C4-2B (cell line): Measurements from ENCODE around the gene FOXO3.
"Not testable (repeated sequence)": the region's sequence is repeated elsewhere in the genome, so short reads cannot be mapped to it uniquely, and the experiment has no call there.

Source experiments
- H3K27ac ChIP-seq: fragments of 450-650 bp; 2 replicates; pipeline ENCODE4 v1.5.1; 2017
- ZFX ChIP-seq: fragments of 450-650 bp; IDR thresholded peaks from 2 replicates; pipeline ENCODE4 v1.6.1; 2017
- TF ChIP-seq, protein P1 (sequence below): fragments of 450-650 bp; conservative IDR thresholded peaks from 2 replicates; pipeline ENCODE4 v1.5.1; 2017; ENCODE audit warnings: mild to moderate bottlenecking

The FOXO3 gene

DNA sequence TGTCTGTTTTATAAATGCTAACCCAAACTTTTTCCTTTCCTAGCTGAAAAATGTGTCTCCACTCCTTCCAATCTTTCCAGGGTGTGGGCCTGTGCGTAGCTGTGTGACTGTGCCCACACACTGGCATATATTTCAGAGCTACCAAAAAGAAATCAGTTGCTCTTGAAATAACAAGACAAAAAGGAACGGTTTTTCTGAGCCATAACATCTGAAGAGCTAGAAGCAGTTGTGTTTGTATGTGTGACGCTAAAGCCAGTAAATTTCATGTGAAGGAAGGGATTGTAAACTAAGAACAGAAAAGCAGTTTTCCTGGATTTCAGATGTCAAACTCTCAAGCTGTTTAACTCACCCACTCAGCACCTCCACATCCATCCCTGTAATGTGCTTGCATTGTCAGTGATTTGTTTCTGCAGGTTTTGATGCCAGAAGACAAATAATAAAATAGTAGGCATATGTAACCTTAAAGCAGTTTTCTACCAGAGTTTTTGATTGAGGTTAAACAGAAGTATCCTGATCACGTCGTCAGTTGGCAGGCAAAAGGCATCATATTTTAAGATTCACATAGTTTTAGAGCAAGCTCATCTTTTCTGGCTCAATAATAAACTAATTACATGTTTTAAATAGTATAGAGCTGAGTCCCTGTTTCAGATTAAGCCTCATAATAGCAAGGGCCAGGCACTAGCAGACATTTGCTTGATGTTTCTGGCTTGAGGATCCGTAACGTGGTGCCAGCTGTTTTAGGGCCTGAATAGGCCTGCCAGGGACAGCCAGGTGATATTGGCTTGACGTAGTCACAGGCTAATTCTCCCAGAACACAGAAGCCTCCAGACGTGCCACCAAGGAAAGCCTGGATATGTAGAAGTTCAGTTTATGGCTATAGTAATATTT, 90.9 kb downstream of the FOXO3 start:
- no peak overlapping the region for H3K27ac ChIP-seq
- TF ChIP-seq, protein P1, sequence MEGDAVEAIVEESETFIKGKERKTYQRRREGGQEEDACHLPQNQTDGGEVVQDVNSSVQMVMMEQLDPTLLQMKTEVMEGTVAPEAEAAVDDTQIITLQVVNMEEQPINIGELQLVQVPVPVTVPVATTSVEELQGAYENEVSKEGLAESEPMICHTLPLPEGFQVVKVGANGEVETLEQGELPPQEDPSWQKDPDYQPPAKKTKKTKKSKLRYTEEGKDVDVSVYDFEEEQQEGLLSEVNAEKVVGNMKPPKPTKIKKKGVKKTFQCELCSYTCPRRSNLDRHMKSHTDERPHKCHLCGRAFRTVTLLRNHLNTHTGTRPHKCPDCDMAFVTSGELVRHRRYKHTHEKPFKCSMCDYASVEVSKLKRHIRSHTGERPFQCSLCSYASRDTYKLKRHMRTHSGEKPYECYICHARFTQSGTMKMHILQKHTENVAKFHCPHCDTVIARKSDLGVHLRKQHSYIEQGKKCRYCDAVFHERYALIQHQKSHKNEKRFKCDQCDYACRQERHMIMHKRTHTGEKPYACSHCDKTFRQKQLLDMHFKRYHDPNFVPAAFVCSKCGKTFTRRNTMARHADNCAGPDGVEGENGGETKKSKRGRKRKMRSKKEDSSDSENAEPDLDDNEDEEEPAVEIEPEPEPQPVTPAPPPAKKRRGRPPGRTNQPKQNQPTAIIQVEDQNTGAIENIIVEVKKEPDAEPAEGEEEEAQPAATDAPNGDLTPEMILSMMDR: no peak
- no peak for TF ChIP-seq ZFX

DNA sequence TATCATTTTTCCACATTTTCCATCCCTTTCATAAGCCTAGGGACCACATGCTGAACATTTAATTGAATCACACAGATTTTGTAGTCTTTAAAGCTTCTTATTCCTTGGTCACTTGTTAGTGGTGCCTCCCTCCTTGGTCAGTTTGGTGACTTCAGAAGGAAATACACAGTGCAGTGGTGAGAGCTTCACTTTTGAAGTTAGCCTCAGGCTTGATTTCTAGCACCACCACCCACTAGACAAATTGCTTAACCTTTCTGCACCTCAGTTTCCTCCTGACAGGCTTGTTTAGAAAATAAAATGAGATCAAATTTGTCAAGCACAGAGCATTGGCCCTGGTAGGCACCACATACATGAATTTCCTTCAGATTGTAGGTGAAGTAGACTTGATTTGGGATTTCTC, 91.7 kb downstream of the FOXO3 start:
- H3K27ac ChIP-seq: no peak overlapping the region
- TF ChIP-seq, protein P1: no peak
- no peak for TF ChIP-seq ZFX

DNA sequence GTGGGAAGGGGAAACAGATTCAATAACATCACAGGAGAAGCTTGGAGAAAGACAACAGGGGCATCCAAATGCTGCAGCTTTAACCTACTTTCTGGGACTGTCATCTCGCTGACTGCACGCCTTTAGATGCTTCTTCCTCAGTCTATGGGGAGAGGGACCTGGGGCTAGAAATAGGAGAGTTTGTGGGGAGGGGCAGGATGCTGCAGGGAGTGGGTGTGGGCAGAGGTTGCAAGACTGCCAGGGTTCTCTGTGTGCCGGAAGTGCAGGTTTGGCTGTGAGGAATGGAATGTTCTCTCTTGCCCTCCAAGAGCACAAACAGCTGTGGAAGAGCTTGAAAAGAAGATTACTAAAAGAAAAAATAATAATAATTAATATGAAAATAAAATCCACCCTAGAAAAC, 93.2 kb downstream of the FOXO3 start:
- H3K27ac ChIP-seq: no peak overlapping the region
- TF ChIP-seq ZFX: no peak
- TF ChIP-seq, protein P1: no peak

DNA sequence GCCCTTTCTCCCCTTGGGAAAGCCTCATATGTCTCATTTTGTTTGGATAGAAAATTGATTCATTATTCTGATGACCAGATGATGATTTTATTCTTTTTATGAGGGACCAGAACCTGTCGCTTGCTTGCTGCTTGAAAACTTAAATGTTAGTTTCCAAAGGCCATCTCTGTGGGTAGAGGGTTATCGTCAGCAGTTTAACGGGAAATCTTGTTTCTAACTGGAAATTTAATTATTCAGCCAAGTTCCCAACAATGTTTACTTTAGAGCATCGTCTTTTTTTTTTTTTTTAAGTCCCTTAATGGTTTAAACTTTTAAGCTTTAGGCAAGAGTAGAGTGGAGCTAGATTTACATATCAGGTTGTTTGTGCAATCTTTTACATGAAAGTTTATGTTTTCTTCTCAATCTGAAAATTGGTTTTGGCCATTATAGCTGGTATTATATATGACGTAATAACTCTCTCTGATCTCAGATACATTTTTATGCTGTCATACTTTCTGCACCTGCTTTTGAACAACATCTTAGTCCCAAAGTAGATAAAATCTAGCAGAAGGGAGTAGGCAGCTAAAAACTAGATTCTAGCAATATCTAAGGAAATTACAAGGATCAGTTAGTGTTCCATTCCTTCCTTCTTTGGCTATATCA, 93.9 kb downstream of the FOXO3 start:
- no peak for TF ChIP-seq ZFX
- TF ChIP-seq, protein P1: no peak
- H3K27ac ChIP-seq: no peak overlapping the region

DNA sequence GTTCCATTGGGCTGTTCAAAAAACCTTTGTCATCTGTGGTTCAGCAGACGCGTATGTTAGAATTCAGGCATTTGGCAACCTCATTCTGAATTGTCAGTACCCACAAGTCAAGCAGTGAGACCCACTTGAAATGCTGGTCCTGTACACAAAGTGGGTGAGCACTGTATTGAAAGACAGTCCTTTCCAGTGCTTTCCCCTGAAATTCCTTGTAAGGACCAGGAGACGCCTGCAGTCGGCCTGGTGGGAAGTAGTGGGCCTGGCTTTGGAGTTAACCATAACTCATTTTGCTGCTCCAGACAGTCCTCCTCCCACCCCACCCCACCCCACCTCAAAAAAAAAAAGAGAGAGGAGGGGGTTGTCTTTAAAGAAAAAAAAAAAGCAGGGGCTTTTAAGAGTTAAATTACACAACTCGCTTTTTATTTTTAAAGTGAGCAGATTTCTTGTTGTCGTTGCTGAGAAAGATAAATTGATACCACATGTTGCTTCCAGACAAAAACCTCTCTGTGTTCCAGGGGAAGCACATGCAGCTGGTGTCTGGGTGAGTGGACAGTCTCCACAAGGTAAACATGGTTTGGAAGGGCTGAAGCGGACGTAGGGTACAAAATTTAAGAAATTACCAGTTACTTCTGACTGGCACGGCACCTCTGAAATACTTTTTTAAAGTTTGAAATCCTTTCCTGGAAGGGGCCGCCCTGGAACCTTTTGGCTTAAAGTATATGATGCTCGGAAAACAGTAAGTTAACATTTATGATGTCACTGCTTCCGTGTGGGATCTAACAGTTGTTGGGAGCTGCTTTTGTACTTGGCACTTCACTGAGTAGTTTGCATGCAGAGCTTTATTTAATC, 95.3 kb downstream of the FOXO3 start:
- no peak for TF ChIP-seq ZFX
- TF ChIP-seq, protein P1: no peak
- H3K27ac ChIP-seq: no peak overlapping the region

DNA sequence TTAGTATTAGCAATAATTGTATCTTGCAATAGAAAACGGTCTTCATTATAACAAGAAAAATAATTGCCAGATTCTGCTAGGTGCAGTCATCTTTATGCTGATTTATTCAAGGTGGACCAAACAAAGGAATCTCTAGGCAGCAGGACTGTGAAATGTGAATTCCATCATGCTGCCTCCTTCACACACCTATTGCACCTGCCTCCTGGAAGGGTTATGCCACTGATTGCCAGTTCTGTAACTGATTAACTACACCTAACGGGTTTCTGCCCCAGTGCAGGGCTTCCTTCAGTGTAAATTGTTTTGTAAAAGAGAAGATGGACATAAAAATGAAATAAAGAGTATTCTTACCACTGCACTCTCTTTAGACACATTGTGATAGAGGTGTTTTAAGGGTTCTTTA, 96.1 kb downstream of the FOXO3 start:
- TF ChIP-seq, protein P1: no peak
- no peak for TF ChIP-seq ZFX
- no peak overlapping the region for H3K27ac ChIP-seq

DNA sequence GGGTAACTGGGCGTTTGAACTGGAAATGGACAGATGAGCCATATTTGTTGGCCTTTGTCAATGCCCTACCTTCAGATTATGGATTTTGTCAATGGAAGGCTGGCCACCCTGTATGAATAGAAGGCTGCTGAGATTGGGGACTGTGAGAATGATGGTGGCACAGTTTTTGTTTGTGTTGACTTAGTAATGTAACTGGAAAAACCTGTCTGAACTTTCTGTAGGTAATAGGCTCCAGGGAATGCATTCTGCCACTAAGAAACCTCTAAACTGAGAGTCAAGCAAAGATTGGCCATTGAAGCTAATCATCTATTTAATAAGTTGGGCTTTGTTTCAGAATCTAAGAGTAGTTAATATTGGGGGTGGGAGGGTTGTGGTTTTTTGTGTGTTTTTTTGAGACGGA, 97.5 kb downstream of the FOXO3 start:
- H3K27ac ChIP-seq: no peak overlapping the region
- TF ChIP-seq ZFX: no peak
- TF ChIP-seq, protein P1: no peak

DNA sequence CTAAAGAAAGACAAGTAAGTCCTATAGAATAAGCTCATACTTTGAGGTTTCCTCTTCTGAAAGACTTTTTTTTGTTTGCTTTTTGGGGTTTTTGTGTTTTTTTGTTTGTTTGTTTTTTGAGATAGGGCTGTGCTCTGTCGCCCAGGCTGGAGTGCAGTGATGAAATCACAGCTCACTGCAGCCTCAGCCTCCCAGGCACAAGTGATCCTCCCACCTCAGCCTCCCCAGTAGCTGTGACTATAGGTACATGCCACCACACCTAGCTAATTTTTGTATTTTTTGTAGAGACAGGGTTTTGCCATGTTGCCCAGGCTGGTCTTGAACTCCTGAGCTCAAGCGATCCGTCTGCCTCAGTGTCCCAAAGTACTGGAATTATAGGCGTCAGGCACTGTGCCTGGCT, 98.1 kb downstream of the FOXO3 start:
- H3K27ac ChIP-seq: not testable (repeated sequence)
